ENCODE data around the gene FIS1.
"Not testable (repeated sequence)": the region's sequence is repeated elsewhere in the genome, so short reads cannot be mapped to it uniquely, and the experiment has no call there.

FIS1 gene

GRCh38 chr7:101244375-101245146 is at the start of gene FIS1:
Gene FIS1, minus strand, starts transcription at chr7:101245081. Its CDS starts 77 bp downstream, at chr7:101245004.
- in situ Hi-C loops (cut with MboI; ENCODE audit: low sequenced_read_pairs, unreplicated experiment): no loop called here
- DNase-seq (ENCODE audit: low spot score): peak; percentile 94
- TF ChIP-seq CTCF (IDR thresholded peaks at IDR 0.05; ENCODE audit: borderline replicate concordance, control extremely low read depth, extremely low read depth, insufficient read depth, missing control alignments): peak; percentile 96

- DNase-seq (ENCODE audit: low spot score): no peak
- no peak for TF ChIP-seq CTCF (IDR thresholded peaks at IDR 0.05; ENCODE audit: borderline replicate concordance, control extremely low read depth, extremely low read depth, insufficient read depth, missing control alignments)
- in situ Hi-C loops (cut with MboI; ENCODE audit: low sequenced_read_pairs, unreplicated experiment): no loop called here
Measured at GRCh38 chr7:101294039-101294831, 49.4 kb upstream of the FIS1 start.

- DNase-seq (ENCODE audit: low spot score); in situ Hi-C loops (cut with MboI; ENCODE audit: low sequenced_read_pairs, unreplicated experiment): not testable (repeated sequence)
Measured at GRCh38 chr7:101293069-101294021, 48.5 kb upstream of the FIS1 start.

- in situ Hi-C loops (cut with MboI; ENCODE audit: low sequenced_read_pairs, unreplicated experiment); DNase-seq (ENCODE audit: low spot score): not testable (repeated sequence)
Measured at GRCh38 chr7:101292566-101292965, 47.7 kb upstream of the FIS1 start.

GRCh38 chr7:101290186-101291037 is 45.5 kb upstream of the FIS1 start:
- peak; percentile 65 for TF ChIP-seq CTCF (IDR thresholded peaks at IDR 0.05; ENCODE audit: borderline replicate concordance, control extremely low read depth, extremely low read depth, insufficient read depth, missing control alignments)
- in situ Hi-C loops (cut with MboI; ENCODE audit: low sequenced_read_pairs, unreplicated experiment); DNase-seq (ENCODE audit: low spot score): not testable (repeated sequence)

GRCh38 chr7:101289687-101290086 is 44.8 kb upstream of the FIS1 start:
- in situ Hi-C loops (cut with MboI; ENCODE audit: low sequenced_read_pairs, unreplicated experiment); DNase-seq (ENCODE audit: low spot score): not testable (repeated sequence)

GRCh38 chr7:101288439-101288838 is 43.6 kb upstream of the FIS1 start:
- no peak for DNase-seq (ENCODE audit: low spot score)
- no peak for TF ChIP-seq CTCF (IDR thresholded peaks at IDR 0.05; ENCODE audit: borderline replicate concordance, control extremely low read depth, extremely low read depth, insufficient read depth, missing control alignments)
- in situ Hi-C loops (cut with MboI; ENCODE audit: low sequenced_read_pairs, unreplicated experiment): no loop called here

Data from GM13976 (cell line).